Karpas-422 (cell line): Measurements from ENCODE around the gene TAF9B. TPM values are rescaled to one million over a fixed set of nuclear protein-coding genes. Genes with fewer than 3 reads are reported as not detected.

Source experiments
- DNase-seq: peaks from one replicate; pipeline ENCODE4 v3.0.0-alpha.2; 2015
- H2AFZ ChIP-seq: fragments of 200-600 bp; sonication (generic); 2 replicates; pipeline ENCODE4 v1.6.1; 2014; ENCODE audit warnings: antibody characterized with exemption, low read length, mixed read lengths
- H3K27ac ChIP-seq: fragments of 200-600 bp; sonication (generic); 2 replicates; pipeline ENCODE4 v1.5.1; 2014; ENCODE audit warnings: mild to moderate bottlenecking, low read length, moderate library complexity
- H3K27me3 ChIP-seq: fragments of 200-600 bp; sonication (generic); 2 replicates; pipeline ENCODE4 v1.6.1; 2014; ENCODE audit warnings: low read length, mixed read lengths
- H3K36me3 ChIP-seq: fragments of 200-600 bp; sonication (generic); 2 replicates; pipeline ENCODE4 v1.6.1; 2014; ENCODE audit warnings: low read length, mixed read lengths; ENCODE audit not compliant: insufficient read depth
- H3K4me1 ChIP-seq: fragments of 200-600 bp; sonication (generic); 2 replicates; pipeline ENCODE4 v1.6.1; 2014; ENCODE audit warnings: mild to moderate bottlenecking, low read length, mixed read lengths
- H3K4me2 ChIP-seq: fragments of 200-600 bp; sonication (generic); 2 replicates; pipeline ENCODE4 v1.6.1; 2014; ENCODE audit warnings: low read length, low read depth, mild to moderate bottlenecking; ENCODE audit not compliant: poor library complexity, severe bottlenecking
- H3K4me3 ChIP-seq: fragments of 200-600 bp; sonication (generic); 2 replicates; pipeline ENCODE4 v1.5.1; 2014; ENCODE audit warnings: mild to moderate bottlenecking, antibody characterized with exemption, low read length, mixed read lengths
- H3K79me2 ChIP-seq: fragments of 200-600 bp; sonication (generic); 2 replicates; pipeline ENCODE4 v1.6.1; 2014; ENCODE audit warnings: mild to moderate bottlenecking, low read length, mixed read lengths
- H3K9ac ChIP-seq: fragments of 200-600 bp; sonication (generic); 2 replicates; pipeline ENCODE4 v1.6.0; 2014; ENCODE audit warnings: low read length
- H3K9me2 ChIP-seq: fragments of 200-600 bp; sonication (generic), shearing (Covaris generic); replicated peaks from 2 replicates; pipeline ENCODE4 v1.6.0; 2014; ENCODE audit warnings: mild to moderate bottlenecking, low read length, moderate library complexity; ENCODE audit not compliant: insufficient read depth
- H3K9me3 ChIP-seq: fragments of 300-700, 200-600 bp; sonication (generic); 2 replicates; pipeline ENCODE4 v1.6.1; 2014; ENCODE audit warnings: low read length, mixed read lengths
- H4K20me1 ChIP-seq: fragments of 200-600 bp; sonication (generic); 2 replicates; pipeline ENCODE4 v1.6.1; 2014; ENCODE audit warnings: mild to moderate bottlenecking, antibody characterized with exemption, low read length, low read depth; ENCODE audit not compliant: insufficient read depth
- total RNA-seq: library from RNA; depleted of rRNA; stranded (reverse); fragments of >200 nt; shearing (Covaris generic); gene quantifications from 2 replicates; pipeline ENCODE4 v1.2.3, GENCODE V29; 2014; ENCODE audit warnings: low replicate concordance

The TAF9B gene
- total RNA-seq, 1 experiment from 2014 or later: 4.8 TPM

DNA sequence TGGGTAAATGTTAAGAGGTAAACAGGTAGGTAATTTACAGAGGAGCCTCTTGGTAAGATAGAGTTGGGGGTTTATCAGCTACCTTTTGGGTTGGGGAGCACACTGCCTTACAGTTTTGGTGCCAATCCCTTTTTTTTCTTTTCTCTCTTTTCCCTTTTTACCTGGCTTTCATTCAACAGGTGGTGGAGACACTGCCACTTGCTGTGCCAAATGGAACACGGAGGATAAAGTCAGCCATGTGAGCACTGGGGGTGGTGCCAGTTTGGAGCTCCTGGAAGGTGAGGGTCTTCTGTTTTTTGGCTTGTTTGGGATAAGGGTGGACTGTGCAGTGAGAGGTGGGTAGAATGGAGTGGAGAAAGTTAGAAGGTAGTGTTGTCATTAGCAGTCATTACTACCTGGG lies 14.3 kb downstream of the TAF9B start:
- 0 out of 2 replicates have a peak, but pooled peaks cover 8% of the 10 kb centered on the region for H3K79me2 ChIP-seq
- H3K27ac ChIP-seq: no peak overlapping the region
- no peaks in the 10 kb centered on the region for H3K27me3 ChIP-seq
- peaks cover 45% of the 10 kb centered on the region for H3K36me3 ChIP-seq
- H3K9ac ChIP-seq: no peak overlapping the region
- H3K9me3 ChIP-seq: no peaks in the 10 kb centered on the region
- H3K4me2 ChIP-seq: no peak overlapping the region
- no peak overlapping the region for H2AFZ ChIP-seq
- DNase-seq: no peak
- no peaks in the 10 kb centered on the region for H3K4me1 ChIP-seq
- H3K9me2 ChIP-seq: no peaks in the 10 kb centered on the region
- peaks cover 16% of the 10 kb centered on the region; the same call in 1 of the 2 replicates for H4K20me1 ChIP-seq
- H3K4me3 ChIP-seq: no peak overlapping the region

DNA sequence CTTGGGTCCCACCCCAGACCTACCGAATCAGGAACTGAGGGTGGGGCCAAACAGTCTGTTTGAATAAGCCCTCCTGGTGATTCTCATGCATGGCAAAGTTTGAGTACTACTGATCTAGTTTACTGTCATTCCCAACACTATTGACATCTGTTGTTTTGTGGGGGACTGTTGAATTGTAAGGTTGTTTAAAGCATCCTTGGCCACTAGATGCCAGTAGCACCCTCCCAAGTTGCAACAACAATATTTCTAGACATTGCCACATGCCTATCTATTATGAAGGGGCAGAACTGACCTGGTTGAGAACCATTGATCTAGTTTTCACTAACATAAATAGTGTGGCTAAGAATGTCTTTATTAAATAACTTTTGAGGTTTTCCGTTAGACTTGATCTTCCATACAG lies 15.1 kb downstream of the TAF9B start:
- Histone ChIP-seq H3K79me2 (peaks cover 13% of the 10 kb centered on the region; the same call in 1 of the 2 replicates), H4K20me1 (peaks cover 21% of the 10 kb centered on the region; the same call in 1 of the 2 replicates), H3K27ac (no peak overlapping the region), H3K36me3 (peaks cover 45% of the 10 kb centered on the region), H3K27me3 (no peaks in the 10 kb centered on the region), H3K4me3 (no peak overlapping the region), H2AFZ (no peak overlapping the region), H3K9me3 (no peaks in the 10 kb centered on the region), H3K9me2 (no peaks in the 10 kb centered on the region), H3K4me1 (no peaks in the 10 kb centered on the region), H3K9ac (no peak overlapping the region), H3K4me2 (no peak overlapping the region)
- no peak for DNase-seq

DNA sequence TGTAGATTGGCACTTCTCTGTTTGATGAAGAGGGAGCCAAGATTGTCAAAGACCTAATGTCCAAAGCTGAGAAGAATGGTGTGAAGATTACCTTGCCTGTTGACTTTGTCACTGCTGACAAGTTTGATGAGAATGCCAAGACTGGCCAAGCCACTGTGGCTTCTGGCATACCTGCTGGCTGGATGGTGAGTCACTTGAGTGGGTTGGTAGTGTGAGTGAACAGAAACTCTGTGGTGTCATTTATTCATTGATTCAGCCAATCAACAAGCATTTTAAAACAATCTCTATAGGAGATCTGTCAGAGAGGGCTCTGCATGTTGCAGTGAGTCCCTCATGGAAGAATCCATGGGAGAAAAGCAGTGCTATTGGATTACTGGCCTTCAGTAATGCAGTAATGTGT lies 16.3 kb downstream of the TAF9B start:
- no peaks in the 10 kb centered on the region for H3K9me2 ChIP-seq
- no peak for DNase-seq
- no peak overlapping the region for H2AFZ ChIP-seq
- H3K27me3 ChIP-seq: no peaks in the 10 kb centered on the region
- H3K9me3 ChIP-seq: no peaks in the 10 kb centered on the region
- H3K4me2 ChIP-seq: no peak overlapping the region
- H3K4me1 ChIP-seq: no peaks in the 10 kb centered on the region
- H3K36me3 ChIP-seq: peaks cover 48% of the 10 kb centered on the region
- peaks cover 21% of the 10 kb centered on the region; the same call in 1 of the 2 replicates for H4K20me1 ChIP-seq
- no peak overlapping the region for H3K4me3 ChIP-seq
- no peak overlapping the region for H3K9ac ChIP-seq
- H3K79me2 ChIP-seq: peaks cover 14% of the 10 kb centered on the region; the same call in 1 of the 2 replicates
- no peak overlapping the region for H3K27ac ChIP-seq

DNA sequence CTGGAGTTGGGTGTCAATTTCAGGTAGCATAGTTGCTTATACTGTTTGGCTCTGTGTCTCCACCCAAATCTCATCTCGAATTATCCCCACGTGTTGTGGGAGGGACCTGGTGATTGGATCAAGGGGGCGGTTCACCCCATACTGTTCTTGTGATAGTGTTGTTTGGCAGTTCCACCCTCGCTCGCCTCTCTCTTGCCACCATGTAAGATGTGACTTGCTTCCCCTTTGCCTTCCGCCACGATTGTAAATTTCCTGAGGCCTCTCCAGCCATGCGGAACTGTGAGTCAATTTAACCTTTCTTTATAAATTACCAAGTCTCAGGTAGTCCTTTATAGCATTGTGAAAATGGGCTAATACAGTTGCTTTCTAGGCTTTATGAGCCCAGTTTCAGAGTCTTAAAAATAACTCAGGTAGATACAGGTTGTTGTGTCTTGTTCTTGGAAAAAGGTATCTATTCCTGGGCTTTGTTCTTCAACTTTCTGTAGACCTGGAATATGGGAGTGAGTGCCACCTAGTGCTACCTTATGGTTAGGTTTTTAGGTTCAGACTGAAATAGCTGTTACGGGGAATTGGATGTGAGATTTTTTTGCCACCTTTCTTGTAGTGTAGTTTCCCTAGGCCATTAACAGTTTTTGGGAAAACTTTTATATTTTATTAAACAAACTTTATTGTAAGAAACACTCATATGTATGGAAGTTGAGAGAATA lies 19.8 kb downstream of the TAF9B start:
- no peaks in the 10 kb centered on the region for H3K9me2 ChIP-seq
- H3K4me1 ChIP-seq: no peaks in the 10 kb centered on the region
- no peak overlapping the region for H3K4me2 ChIP-seq
- DNase-seq: no peak
- H2AFZ ChIP-seq: no peak overlapping the region
- peaks cover 26% of the 10 kb centered on the region; the same call in 1 of the 2 replicates for H4K20me1 ChIP-seq
- no peaks in the 10 kb centered on the region for H3K9me3 ChIP-seq
- H3K9ac ChIP-seq: no peak overlapping the region
- H3K36me3 ChIP-seq: peaks cover 37% of the 10 kb centered on the region
- peaks cover 38% of the 10 kb centered on the region for H3K79me2 ChIP-seq
- H3K27ac ChIP-seq: no peak overlapping the region
- H3K27me3 ChIP-seq: no peaks in the 10 kb centered on the region
- H3K4me3 ChIP-seq: no peak overlapping the region

DNA sequence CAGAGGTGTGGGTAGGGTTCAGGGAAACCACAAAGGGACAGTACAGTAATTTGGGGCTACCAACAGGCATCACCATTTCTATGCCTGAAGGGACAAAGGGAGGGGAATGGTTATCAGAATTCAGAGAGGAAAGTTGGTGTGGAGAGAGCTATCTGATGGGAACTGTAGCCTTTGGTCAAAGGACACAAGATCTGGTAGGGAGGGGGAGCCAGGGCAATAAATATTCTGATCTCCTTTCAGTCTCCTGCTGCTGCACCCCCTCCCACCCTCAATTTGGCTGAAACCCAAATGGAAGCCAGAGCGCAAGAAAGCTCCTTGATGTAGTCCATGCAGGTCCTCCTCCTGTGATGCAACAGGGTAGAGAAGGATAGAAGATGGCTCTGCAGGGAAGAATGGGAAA lies 20.8 kb downstream of the TAF9B start:
- H3K9me2 ChIP-seq: no peaks in the 10 kb centered on the region
- DNase-seq: no peak
- H3K36me3 ChIP-seq: peaks cover 29% of the 10 kb centered on the region
- H3K9ac ChIP-seq: no peak overlapping the region
- no peaks in the 10 kb centered on the region for H3K9me3 ChIP-seq
- H3K27me3 ChIP-seq: no peaks in the 10 kb centered on the region
- no peak overlapping the region for H3K4me3 ChIP-seq
- H2AFZ ChIP-seq: no peak overlapping the region
- H4K20me1 ChIP-seq: peaks cover 30% of the 10 kb centered on the region; the same call in 1 of the 2 replicates
- no peaks in the 10 kb centered on the region for H3K4me1 ChIP-seq
- H3K27ac ChIP-seq: no peak overlapping the region
- H3K4me2 ChIP-seq: no peak overlapping the region
- peaks cover 49% of the 10 kb centered on the region for H3K79me2 ChIP-seq

DNA sequence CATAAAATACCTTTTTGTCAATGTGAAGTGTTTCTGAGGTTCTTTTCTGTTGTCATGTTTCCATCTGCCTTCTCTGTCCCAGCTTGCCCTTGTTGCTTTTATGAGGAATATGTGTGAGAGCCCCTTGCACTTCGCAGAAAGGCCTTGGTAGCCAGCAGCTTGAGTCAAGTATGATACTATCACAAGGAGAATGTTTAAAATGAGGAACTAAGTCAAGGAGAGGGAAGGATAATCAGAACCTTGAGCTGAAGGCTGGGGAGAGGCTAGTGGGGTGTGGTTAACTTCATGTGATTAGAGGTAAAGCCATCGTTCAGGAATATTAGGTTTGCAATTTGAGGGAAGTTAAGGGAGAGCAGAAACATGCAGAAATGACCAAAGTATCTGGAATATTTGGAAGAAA lies 22.7 kb downstream of the TAF9B start:
- peaks cover 67% of the 10 kb centered on the region for H3K79me2 ChIP-seq
- no peaks in the 10 kb centered on the region for H3K4me1 ChIP-seq
- H3K36me3 ChIP-seq: peaks cover 29% of the 10 kb centered on the region
- H3K27me3 ChIP-seq: no peaks in the 10 kb centered on the region
- H3K4me3 ChIP-seq: no peak overlapping the region
- H3K27ac ChIP-seq: no peak overlapping the region
- H3K4me2 ChIP-seq: no peak overlapping the region
- H3K9me2 ChIP-seq: no peaks in the 10 kb centered on the region
- no peak overlapping the region for H2AFZ ChIP-seq
- no peak overlapping the region for H3K9ac ChIP-seq
- no peaks in the 10 kb centered on the region for H3K9me3 ChIP-seq
- H4K20me1 ChIP-seq: peaks cover 34% of the 10 kb centered on the region; the same call in 1 of the 2 replicates
- no peak for DNase-seq

DNA sequence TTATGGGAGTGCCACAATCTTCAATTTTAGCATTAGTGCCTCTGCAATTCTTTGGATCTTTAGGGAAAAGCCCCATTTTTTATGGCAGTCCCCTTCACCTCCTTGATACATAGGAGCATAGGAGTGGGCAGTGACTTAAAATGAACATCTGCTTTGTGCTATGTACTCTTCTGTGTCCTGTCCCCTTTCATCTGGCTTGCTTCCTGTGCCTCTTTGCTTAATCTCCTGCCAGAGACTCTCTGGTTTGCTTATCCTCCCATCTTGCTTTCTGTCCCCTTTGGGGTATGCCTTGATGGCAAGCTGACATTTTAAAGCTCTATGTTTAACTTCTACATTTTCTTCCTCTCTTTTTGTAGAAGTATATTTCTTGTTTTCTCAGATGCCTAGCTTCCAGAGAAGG lies 23.1 kb downstream of the TAF9B start:
- Histone ChIP-seq H3K4me1 (no peaks in the 10 kb centered on the region), H3K9me3 (no peaks in the 10 kb centered on the region), H3K79me2 (peaks cover 66% of the 10 kb centered on the region)

DNA sequence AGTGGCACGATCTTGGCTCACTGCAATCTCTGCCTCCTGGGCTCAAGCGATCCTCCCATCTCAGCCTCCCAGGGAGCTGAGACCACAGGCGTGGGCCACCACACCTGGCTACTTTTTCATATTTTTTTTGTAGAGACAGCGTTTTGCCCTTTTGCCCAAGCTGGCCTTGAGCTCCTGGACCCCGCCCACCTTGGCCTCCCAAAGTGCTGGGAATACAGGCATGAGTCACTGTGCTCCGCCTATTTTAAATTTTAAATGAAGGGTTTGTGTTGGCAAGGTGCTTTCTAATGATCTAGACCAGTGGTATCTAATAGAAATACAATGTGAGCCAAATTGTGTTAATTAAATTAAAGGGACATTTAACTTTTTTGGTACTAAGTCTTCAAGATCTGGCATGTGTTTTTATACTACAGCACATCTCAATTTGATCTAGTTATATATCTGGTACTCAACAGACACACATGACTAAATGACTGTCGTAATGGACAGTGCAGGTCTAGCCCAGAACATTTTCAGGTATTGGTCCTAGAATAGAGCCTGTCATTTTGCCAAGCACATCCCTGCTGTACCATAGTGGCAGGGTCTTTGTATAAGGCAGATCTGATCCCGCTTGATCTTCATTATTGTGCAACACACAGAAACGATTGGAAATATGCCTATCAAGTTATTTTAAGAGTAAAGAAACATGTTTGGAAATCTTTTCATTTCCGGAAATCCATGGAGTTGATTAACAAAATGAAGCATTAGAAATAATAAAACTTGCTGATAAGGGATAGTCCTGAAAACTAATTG lies 28.1 kb downstream of the TAF9B start:
- H3K36me3 ChIP-seq: peaks cover 41% of the 10 kb centered on the region
- H4K20me1 ChIP-seq: peaks cover 56% of the 10 kb centered on the region

More for the DNA sequence above, 23.1 kb downstream of the TAF9B start:
- Histone ChIP-seq H2AFZ (no peak overlapping the region), H4K20me1 (peaks cover 33% of the 10 kb centered on the region; the same call in 1 of the 2 replicates), H3K36me3 (peaks cover 28% of the 10 kb centered on the region), H3K9me2 (no peaks in the 10 kb centered on the region), H3K27ac (no peak overlapping the region), H3K4me2 (no peak overlapping the region), H3K9ac (no peak overlapping the region), H3K27me3 (no peaks in the 10 kb centered on the region), H3K4me3 (no peak overlapping the region)
- no peak for DNase-seq

More for the DNA sequence above, 28.1 kb downstream of the TAF9B start:
- H3K27ac ChIP-seq: no peak overlapping the region
- no peaks in the 10 kb centered on the region for H3K27me3 ChIP-seq
- H3K9me3 ChIP-seq: no peaks in the 10 kb centered on the region
- no peak overlapping the region for H3K4me2 ChIP-seq
- H3K9ac ChIP-seq: no peak overlapping the region
- no peak for DNase-seq
- H3K9me2 ChIP-seq: no peaks in the 10 kb centered on the region
- H2AFZ ChIP-seq: no peak overlapping the region
- no peak overlapping the region for H3K4me3 ChIP-seq
- peaks cover 24% of the 10 kb centered on the region for H3K4me1 ChIP-seq
- H3K79me2 ChIP-seq: peaks cover 89% of the 10 kb centered on the region
